ENCODE measurements around the gene PKIG. TPM values are rescaled to one million over a fixed set of nuclear protein-coding genes. Genes with fewer than 3 reads are reported as not detected.

Gene PKIG
- total RNA-seq, 1 donor from 2014 or later, result 30.1 TPM

DNA sequence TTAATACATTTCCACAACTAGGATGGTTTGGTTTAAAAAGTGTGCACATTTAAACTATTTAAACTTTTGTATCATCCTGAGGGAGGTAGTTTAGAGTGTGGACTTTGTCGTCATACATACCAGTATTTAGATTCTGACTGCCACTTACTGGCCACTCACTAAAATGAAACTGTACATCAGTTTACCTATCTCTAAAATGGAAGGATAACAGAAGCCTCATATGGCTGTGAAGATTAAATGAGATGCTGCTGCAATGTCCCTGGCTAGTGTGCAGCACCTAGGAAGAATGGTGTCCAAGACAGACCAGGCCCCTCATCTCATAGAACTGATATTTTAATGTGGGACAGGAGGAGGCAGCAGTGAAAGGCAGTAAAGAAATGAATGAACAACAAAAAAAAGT lies 12.0 kb upstream of the PKIG start:
- H3K4me3 ChIP-seq (ENCODE audit: insufficient read depth, low read depth, low read length), result no peak overlapping the region
- H2AFZ ChIP-seq (ENCODE audit: low read depth, low read length), result no peak overlapping the region
- no peak for FAIRE-seq

DNA sequence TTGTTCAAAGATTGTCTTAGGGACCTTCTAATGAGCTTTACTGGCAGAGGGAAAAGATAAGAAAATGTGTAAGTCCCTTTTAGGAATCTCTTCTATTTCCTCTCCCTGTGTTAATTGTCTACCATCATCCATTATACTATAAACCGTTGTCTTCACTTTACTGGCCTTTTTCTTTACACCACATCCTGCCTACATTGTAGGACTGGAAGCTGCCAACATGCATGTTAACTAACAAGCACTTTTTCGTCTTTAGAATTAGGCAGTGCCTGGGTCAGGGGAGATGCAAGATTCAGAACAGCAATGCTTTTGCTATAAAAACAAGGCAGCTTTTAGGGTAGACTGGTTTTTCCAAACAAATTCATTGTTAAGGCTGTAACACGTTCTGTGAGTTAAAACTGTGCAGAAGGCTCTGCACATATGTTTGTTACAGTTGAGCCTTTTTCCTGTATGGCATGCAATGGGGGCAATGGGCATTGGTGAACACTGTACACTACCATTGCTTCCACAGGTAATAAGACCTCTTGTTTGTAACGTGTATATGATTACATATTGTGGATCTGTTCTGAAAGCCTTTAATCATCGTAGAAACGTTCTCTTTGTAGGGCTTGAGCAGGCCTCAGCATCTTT lies 10.9 kb upstream of the PKIG start:
- Histone ChIP-seq H4K20me1 (ENCODE audit: insufficient read depth, low read length) (no peaks in the 10 kb centered on the region), H3K79me2 (ENCODE audit: insufficient read depth, low read length) (no peaks in the 10 kb centered on the region), H2AFZ (ENCODE audit: low read depth, low read length) (no peak overlapping the region), H3K4me2 (ENCODE audit: low read length) (no peak overlapping the region), H3K9ac (ENCODE audit: low read length) (no peak overlapping the region), H3K9me3 (ENCODE audit: insufficient read depth, low read depth, low read length) (no peaks in the 10 kb centered on the region), H3K27me3 (ENCODE audit: insufficient read depth, low read length) (no peaks in the 10 kb centered on the region), H3K4me1 (ENCODE audit: insufficient read depth, low read length) (peaks cover 18% of the 10 kb centered on the region), H3K4me3 (ENCODE audit: insufficient read depth, low read depth, low read length) (no peak overlapping the region), H3K36me3 (ENCODE audit: insufficient read depth, low read length) (no peaks in the 10 kb centered on the region), H3K27ac (ENCODE audit: low read depth, low read length) (peak overlapping the region; percentile 97)
- Mint-ChIP-seq H3K9me3 (ENCODE audit: unreplicated experiment) (no peaks in the 10 kb centered on the region), H3K36me3 (ENCODE audit: low read depth, unreplicated experiment) (no peaks in the 10 kb centered on the region), H3K4me3 (ENCODE audit: unreplicated experiment) (no peak overlapping the region), H3K4me1 (ENCODE audit: low read depth, unreplicated experiment) (peaks cover 25% of the 10 kb centered on the region), H3K27me3 (ENCODE audit: low read depth, unreplicated experiment) (no peaks in the 10 kb centered on the region), H3K27ac (ENCODE audit: unreplicated experiment) (no peak overlapping the region)
- no peak for FAIRE-seq
- TF ChIP-seq, protein P1, sequence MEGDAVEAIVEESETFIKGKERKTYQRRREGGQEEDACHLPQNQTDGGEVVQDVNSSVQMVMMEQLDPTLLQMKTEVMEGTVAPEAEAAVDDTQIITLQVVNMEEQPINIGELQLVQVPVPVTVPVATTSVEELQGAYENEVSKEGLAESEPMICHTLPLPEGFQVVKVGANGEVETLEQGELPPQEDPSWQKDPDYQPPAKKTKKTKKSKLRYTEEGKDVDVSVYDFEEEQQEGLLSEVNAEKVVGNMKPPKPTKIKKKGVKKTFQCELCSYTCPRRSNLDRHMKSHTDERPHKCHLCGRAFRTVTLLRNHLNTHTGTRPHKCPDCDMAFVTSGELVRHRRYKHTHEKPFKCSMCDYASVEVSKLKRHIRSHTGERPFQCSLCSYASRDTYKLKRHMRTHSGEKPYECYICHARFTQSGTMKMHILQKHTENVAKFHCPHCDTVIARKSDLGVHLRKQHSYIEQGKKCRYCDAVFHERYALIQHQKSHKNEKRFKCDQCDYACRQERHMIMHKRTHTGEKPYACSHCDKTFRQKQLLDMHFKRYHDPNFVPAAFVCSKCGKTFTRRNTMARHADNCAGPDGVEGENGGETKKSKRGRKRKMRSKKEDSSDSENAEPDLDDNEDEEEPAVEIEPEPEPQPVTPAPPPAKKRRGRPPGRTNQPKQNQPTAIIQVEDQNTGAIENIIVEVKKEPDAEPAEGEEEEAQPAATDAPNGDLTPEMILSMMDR (IDR thresholded peaks at IDR 0.05; ENCODE audit: insufficient read depth, low read depth, low read length), result no peak
- no peak for TF ChIP-seq EZH2 (IDR thresholded peaks at IDR 0.05; ENCODE audit: insufficient read depth, low read length)
- DNase-seq (ENCODE audit: low read depth), result peak; percentile 32

More for the DNA sequence above, 12.0 kb upstream of the PKIG start:
- H3K36me3 Mint-ChIP-seq (ENCODE audit: low read depth, unreplicated experiment), result no peaks in the 10 kb centered on the region
- H3K27me3 Mint-ChIP-seq (ENCODE audit: low read depth, unreplicated experiment), result no peaks in the 10 kb centered on the region
- H3K4me1 Mint-ChIP-seq (ENCODE audit: low read depth, unreplicated experiment), result peaks cover 24% of the 10 kb centered on the region
- Histone ChIP-seq H3K79me2 (ENCODE audit: insufficient read depth, low read length) (no peaks in the 10 kb centered on the region), H3K36me3 (ENCODE audit: insufficient read depth, low read length) (no peaks in the 10 kb centered on the region), H3K4me1 (ENCODE audit: insufficient read depth, low read length) (peaks cover 15% of the 10 kb centered on the region), H3K27ac (ENCODE audit: low read depth, low read length) (no peak overlapping the region), H4K20me1 (ENCODE audit: insufficient read depth, low read length) (no peaks in the 10 kb centered on the region), H3K27me3 (ENCODE audit: insufficient read depth, low read length) (no peaks in the 10 kb centered on the region), H3K9me3 (ENCODE audit: insufficient read depth, low read depth, low read length) (no peaks in the 10 kb centered on the region), H3K9ac (ENCODE audit: low read length) (no peak overlapping the region), H3K4me2 (ENCODE audit: low read length) (no peak overlapping the region)
- DNase-seq (ENCODE audit: low read depth), result no peak
- H3K27ac Mint-ChIP-seq (ENCODE audit: unreplicated experiment), result no peak overlapping the region
- TF ChIP-seq EZH2 (IDR thresholded peaks at IDR 0.05; ENCODE audit: insufficient read depth, low read length), result no peak
- TF ChIP-seq, protein P1 (IDR thresholded peaks at IDR 0.05; ENCODE audit: insufficient read depth, low read depth, low read length), result no peak
- no peak overlapping the region for H3K4me3 Mint-ChIP-seq (ENCODE audit: unreplicated experiment)
- no peaks in the 10 kb centered on the region for H3K9me3 Mint-ChIP-seq (ENCODE audit: unreplicated experiment)
